ENCODE measurements around the gene TM9SF3. TPM values are rescaled to one million over a fixed set of nuclear protein-coding genes. Genes with fewer than 3 reads are reported as not detected.
A peak's percentile ranks its signal among the peaks of the same experiment; 100 is the strongest.

Gene TM9SF3
- total RNA-seq, 4 donors from 2014 or later: 27.5 to 32.4 (median 31.0) TPM

DNA sequence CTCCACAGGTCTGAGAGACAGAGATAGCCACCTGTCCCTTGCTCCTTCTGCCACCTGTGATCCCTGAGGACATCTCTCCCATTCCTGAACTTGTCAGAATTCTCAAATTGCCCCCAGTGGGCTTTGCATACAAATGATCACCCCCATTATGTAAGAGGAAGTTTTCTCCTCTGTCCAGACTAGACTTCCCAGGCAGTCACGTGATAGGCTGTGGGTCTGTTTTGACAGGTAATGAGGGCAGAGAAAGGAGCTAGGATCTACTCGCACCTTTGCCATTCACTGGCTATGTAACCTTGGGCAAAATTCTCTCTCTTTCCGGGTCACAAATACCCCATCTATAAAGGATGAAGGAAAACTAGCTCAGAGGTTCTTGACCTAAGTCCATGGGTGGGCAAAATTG is 21.4 kb upstream of the TM9SF3 start:
- in situ Hi-C loops (cut with MboI; ENCODE audit: low sequenced_read_pairs in 4 of 4): no loop called here

GRCh38 chr10:96606946-96607345 is 20.1 kb upstream of the TM9SF3 start:
- intact Hi-C loops (cut with DNase I; ENCODE audit: low total_unique reads) (no loop called here), in situ Hi-C loops (cut with MboI; ENCODE audit: low sequenced_read_pairs in 4 of 4) (no loop called here)
- no peak for DNase-seq
- no peak for TF ChIP-seq POLR2A (IDR thresholded peaks at IDR 0.05)
- TF ChIP-seq, protein P1, sequence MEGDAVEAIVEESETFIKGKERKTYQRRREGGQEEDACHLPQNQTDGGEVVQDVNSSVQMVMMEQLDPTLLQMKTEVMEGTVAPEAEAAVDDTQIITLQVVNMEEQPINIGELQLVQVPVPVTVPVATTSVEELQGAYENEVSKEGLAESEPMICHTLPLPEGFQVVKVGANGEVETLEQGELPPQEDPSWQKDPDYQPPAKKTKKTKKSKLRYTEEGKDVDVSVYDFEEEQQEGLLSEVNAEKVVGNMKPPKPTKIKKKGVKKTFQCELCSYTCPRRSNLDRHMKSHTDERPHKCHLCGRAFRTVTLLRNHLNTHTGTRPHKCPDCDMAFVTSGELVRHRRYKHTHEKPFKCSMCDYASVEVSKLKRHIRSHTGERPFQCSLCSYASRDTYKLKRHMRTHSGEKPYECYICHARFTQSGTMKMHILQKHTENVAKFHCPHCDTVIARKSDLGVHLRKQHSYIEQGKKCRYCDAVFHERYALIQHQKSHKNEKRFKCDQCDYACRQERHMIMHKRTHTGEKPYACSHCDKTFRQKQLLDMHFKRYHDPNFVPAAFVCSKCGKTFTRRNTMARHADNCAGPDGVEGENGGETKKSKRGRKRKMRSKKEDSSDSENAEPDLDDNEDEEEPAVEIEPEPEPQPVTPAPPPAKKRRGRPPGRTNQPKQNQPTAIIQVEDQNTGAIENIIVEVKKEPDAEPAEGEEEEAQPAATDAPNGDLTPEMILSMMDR (IDR thresholded peaks at IDR 0.05 in 4 of 5, conservative IDR thresholded peaks at IDR 0.05 in 1 of 5): no peak
- Histone ChIP-seq H3K9me3 (no peaks in the 10 kb centered on the region), H3K4me3 (no peak overlapping the region), H3K4me1 (no peaks in the 10 kb centered on the region), H3K36me3 (no peaks in the 10 kb centered on the region), H3K27ac (peak overlapping the region in 1 of 4 donors; percentile 50), H3K27me3 (no peaks in the 10 kb centered on the region)
- ATAC-seq: no peak

More for the DNA sequence above, 21.4 kb upstream of the TM9SF3 start:
- H3K9me3 ChIP-seq: no peaks in the 10 kb centered on the region
- no peak for ATAC-seq
- intact Hi-C loops (cut with DNase I; ENCODE audit: low total_unique reads): no loop called here
- H3K27me3 ChIP-seq: no peaks in the 10 kb centered on the region
- H3K36me3 ChIP-seq: no peaks in the 10 kb centered on the region
- H3K27ac ChIP-seq: no peak overlapping the region
- DNase-seq: no peak
- TF ChIP-seq, protein P1 (IDR thresholded peaks at IDR 0.05 in 4 of 5, conservative IDR thresholded peaks at IDR 0.05 in 1 of 5): no peak
- no peak for TF ChIP-seq POLR2A (IDR thresholded peaks at IDR 0.05)
- no peaks in the 10 kb centered on the region for H3K4me1 ChIP-seq
- H3K4me3 ChIP-seq: no peak overlapping the region

GRCh38 chr10:96606216-96606615 is 19.4 kb upstream of the TM9SF3 start:
- TF ChIP-seq POLR2A (IDR thresholded peaks at IDR 0.05): no peak
- TF ChIP-seq, protein P1 (IDR thresholded peaks at IDR 0.05 in 4 of 5, conservative IDR thresholded peaks at IDR 0.05 in 1 of 5): no peak
- Histone ChIP-seq H3K36me3 (no peaks in the 10 kb centered on the region), H3K27ac (no peak overlapping the region), H3K9me3 (no peaks in the 10 kb centered on the region), H3K4me1 (no peaks in the 10 kb centered on the region), H3K27me3 (no peaks in the 10 kb centered on the region), H3K4me3 (no peak overlapping the region)
- ATAC-seq (no peak), DNase-seq (no peak)
- in situ Hi-C loops (cut with MboI; ENCODE audit: low sequenced_read_pairs in 4 of 4) (no loop called here), intact Hi-C loops (cut with DNase I; ENCODE audit: low total_unique reads) (no loop called here)

GRCh38 chr10:96600337-96600736 is 13.5 kb upstream of the TM9SF3 start:
- no peak for TF ChIP-seq POLR2A (IDR thresholded peaks at IDR 0.05)
- TF ChIP-seq, protein P1 (IDR thresholded peaks at IDR 0.05 in 4 of 5, conservative IDR thresholded peaks at IDR 0.05 in 1 of 5): no peak
- H3K27me3 ChIP-seq: peaks cover 0 to 5% (median 0%) of the 10 kb centered on the region in 3 donors
- H3K9me3 ChIP-seq: no peaks in the 10 kb centered on the region
- ATAC-seq (no peak), DNase-seq (no peak)
- no peak overlapping the region for H3K27ac ChIP-seq
- H3K4me3 ChIP-seq: no peak overlapping the region
- intact Hi-C loops (cut with DNase I; ENCODE audit: low total_unique reads) (no loop called here), in situ Hi-C loops (cut with MboI; ENCODE audit: low sequenced_read_pairs in 4 of 4) (no loop called here)
- H3K36me3 ChIP-seq: no peaks in the 10 kb centered on the region
- no peaks in the 10 kb centered on the region for H3K4me1 ChIP-seq

DNA sequence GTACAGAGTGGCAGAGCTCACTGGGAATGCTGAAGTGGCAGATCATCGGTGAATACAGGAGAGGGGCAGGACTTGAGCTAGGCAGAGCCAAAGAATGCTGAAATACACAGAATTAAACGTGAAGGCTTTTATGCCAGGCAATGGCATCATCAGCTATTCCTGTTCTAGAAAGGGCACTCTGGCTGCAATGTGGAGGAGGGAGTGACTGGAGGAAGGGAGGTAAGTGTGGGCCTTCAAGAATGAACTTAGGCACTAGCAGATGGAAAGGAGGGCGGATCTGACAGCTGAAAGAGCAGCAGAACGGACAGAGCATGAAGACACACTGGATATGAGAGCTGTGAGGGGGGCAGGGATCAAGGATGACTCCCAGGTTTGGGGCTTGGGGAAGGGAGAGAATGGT is 12.0 kb upstream of the TM9SF3 start:
- DNase-seq (no peak), ATAC-seq (no peak)
- H3K9me3 ChIP-seq: no peaks in the 10 kb centered on the region
- H3K27ac ChIP-seq: no peak overlapping the region
- H3K36me3 ChIP-seq: no peaks in the 10 kb centered on the region
- no peak overlapping the region for H3K4me3 ChIP-seq
- in situ Hi-C loops (cut with MboI; ENCODE audit: low sequenced_read_pairs in 4 of 4) (no loop called here), intact Hi-C loops (cut with DNase I; ENCODE audit: low total_unique reads) (no loop called here)
- no peak for TF ChIP-seq POLR2A (IDR thresholded peaks at IDR 0.05)
- TF ChIP-seq, protein P1 (IDR thresholded peaks at IDR 0.05 in 4 of 5, conservative IDR thresholded peaks at IDR 0.05 in 1 of 5): no peak
- peaks cover 0 to 5% (median 0%) of the 10 kb centered on the region in 3 donors for H3K27me3 ChIP-seq
- H3K4me1 ChIP-seq: no peaks in the 10 kb centered on the region

Data from gastrocnemius medialis (tissue), 4 donors.